Choroid plexus epithelial cell (primary cell): Measurements from ENCODE around the gene GPN2.

Experiments used
- DNase-seq: peaks from one replicate; pipeline ENCODE4 v3.0.0-alpha.2; 2010; ENCODE audit warnings: low read depth
- H3K4me3 ChIP-seq: 2 replicates; pipeline ENCODE4 v1.5.1; 2011; ENCODE audit warnings: low read depth, mild to moderate bottlenecking, control low read depth, low read length, moderate library complexity
- TF ChIP-seq, protein P1 (sequence below): conservative IDR thresholded peaks from 2 replicates; pipeline ENCODE4 v1.5.1; 2011; ENCODE audit warnings: low read depth, mild to moderate bottlenecking, control low read depth, inconsistent platforms, low read length, moderate library complexity

GPN2 gene

GRCh38 chr1:26900815-26901511 is 10.9 kb upstream of the GPN2 start:
- DNase-seq = no peak
- TF ChIP-seq, protein P1, sequence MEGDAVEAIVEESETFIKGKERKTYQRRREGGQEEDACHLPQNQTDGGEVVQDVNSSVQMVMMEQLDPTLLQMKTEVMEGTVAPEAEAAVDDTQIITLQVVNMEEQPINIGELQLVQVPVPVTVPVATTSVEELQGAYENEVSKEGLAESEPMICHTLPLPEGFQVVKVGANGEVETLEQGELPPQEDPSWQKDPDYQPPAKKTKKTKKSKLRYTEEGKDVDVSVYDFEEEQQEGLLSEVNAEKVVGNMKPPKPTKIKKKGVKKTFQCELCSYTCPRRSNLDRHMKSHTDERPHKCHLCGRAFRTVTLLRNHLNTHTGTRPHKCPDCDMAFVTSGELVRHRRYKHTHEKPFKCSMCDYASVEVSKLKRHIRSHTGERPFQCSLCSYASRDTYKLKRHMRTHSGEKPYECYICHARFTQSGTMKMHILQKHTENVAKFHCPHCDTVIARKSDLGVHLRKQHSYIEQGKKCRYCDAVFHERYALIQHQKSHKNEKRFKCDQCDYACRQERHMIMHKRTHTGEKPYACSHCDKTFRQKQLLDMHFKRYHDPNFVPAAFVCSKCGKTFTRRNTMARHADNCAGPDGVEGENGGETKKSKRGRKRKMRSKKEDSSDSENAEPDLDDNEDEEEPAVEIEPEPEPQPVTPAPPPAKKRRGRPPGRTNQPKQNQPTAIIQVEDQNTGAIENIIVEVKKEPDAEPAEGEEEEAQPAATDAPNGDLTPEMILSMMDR = no peak
- H3K4me3 ChIP-seq = peak overlapping the region; percentile 94

DNA sequence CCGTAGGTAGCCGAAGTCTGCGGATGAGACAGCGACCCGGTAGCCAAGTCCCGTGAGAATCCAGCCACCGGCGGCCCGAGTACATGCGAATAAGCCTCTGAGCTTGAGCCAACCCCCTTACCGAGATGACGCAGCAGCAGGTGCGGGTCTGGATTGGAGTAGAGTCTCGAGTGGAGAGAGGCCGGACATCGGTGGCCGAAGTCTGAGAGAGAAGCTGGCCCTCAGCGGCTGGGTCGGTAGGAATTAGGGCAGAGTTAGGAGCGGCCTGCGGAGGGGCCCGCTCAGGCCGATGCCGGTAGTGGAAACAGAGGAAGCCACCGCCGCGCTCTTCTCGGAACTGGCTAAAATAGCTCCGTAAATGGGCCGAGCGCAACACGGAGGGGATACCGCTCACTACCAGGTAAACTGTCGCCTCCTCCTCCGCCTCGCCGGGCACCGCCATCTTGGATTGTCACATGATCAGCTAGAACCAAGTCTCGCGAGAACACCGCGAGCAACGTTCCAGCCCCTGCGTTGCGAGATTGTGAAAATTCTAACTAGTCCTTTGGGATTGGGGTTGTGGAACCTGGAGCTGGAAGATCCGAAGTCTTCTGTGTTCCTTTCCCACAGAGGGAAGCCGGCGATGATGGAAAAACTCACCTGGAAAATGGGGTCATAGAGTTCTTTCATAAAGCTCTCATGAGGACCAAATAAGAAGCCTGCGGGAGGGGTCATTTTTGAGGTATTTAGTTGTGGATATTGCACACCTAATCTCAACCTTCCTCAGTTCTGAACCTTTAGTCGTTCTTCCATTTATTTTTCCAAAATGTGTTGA is 10.1 kb upstream of the GPN2 start, which contains the start of gene GPATCH3:
TSS of gene GPATCH3 (minus strand) at position 467 of the 814 bp plus-strand sequence. CDS start at position 442, 25 bp downstream.
- H3K4me3 ChIP-seq = peak within 1 kb of the TSS; percentile 94
- DNase-seq = peak; percentile 96
- TF ChIP-seq, protein P1 = no peak

DNA sequence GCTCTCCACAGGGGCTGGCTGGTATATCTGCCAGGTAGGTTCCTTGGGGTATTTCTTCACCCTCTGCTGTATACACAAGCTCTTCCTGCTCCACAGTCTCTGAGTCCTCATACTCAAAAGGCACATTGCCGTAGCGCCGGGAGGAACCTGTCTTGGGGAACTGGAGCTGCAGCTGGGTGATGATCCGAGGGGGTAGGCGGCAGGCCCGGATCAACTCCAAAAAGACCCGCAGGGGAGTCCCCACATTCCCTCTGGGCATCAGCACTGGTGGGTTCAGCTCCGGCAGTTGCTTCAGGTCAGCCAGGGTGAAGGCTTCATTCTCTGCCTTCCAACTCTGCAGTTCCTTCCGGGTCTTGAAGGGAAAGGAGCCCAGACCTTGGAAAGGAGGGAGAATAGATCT is 7.3 kb upstream of the GPN2 start:
- TF ChIP-seq, protein P1 = no peak
- DNase-seq = no peak

DNA sequence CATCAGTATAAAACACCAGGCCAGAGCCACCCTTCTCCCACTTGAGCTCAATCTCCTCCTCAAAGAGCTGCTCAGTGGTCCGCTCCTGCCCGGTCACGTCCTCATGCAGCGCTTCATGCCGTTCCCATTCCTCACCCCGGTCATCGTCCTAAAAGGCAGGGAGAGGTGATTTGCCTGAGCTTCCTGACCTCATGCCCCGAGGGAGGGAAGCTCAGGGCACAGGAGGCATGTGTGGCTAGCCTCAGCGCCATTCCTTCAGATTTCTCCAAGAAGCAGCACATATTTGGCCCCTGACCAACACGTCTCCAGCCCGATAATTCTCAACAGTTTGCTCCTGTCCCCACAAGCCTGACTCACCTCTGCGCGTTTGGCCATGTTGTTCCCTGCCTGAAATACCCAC is 4.2 kb upstream of the GPN2 start:
- TF ChIP-seq, protein P1 = no peak
- DNase-seq = no peak
- H3K4me3 ChIP-seq = no peak overlapping the region

More for the DNA sequence above, 7.3 kb upstream of the GPN2 start:
- H3K4me3 ChIP-seq = no peak overlapping the region

DNA sequence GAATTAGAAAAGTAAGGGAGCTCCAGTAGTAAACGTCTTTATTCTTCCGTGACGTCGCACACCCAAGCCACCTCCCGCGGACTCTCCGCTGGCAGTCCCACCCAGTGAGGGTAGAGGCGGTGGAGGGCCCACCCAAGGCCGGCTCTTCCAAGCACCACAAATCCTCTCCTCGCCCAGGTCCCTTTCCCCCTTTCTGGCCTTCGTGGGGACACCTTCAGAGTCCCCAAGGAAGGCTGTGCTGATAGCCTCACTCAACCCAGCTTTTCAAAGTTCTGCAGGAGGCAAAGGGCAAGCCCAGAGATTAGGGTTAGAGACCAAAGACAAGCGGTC is 349 bp upstream of the GPN2 start:
- peak overlapping the region; percentile 89 for H3K4me3 ChIP-seq
- DNase-seq = no peak
- TF ChIP-seq, protein P1 = no peak

- no peak for DNase-seq
- no peak overlapping the region for H3K4me3 ChIP-seq
- TF ChIP-seq, protein P1 = no peak
These were observed 1.9 kb downstream of the GPN2 start for GRCh38 chr1:26888231-26888630.
